CD4-positive, alpha-beta T cell treated with Interferon alpha-2 for 1 hour (primary cell): ENCODE measurements around the gene HOXC6.
A peak's percentile ranks its signal among the peaks of the same experiment; 100 is the strongest.

Experiments used
- DNase-seq, 2 donors: peaks; one replicate each; pipeline ENCODE4 v3.0.0-alpha.2; 2020 to 2022

Gene HOXC6

GRCh38 chr12:54028314-54029201, at the start of gene HOXC6:
HOXC6 (plus strand) TSS chr12:54028440; CDS start chr12:54028522, 82 bp downstream.
- DNase-seq, result no peak

- DNase-seq, result no peak
Measured at GRCh38 chr12:53978477-53979356, 49.5 kb upstream of the HOXC6 start.

- DNase-seq, result no peak
Measured at GRCh38 chr12:53980104-53980801, 48.0 kb upstream of the HOXC6 start.

- no peak for DNase-seq
Measured at GRCh38 chr12:53980802-53981496, 47.3 kb upstream of the HOXC6 start.

GRCh38 chr12:53981634-53982565, 46.3 kb upstream of the HOXC6 start:
- DNase-seq, result no peak

- DNase-seq, result no peak
Measured at GRCh38 chr12:53982648-53983567, 45.3 kb upstream of the HOXC6 start.

- no peak for DNase-seq
Measured at GRCh38 chr12:53983568-53983949, 44.7 kb upstream of the HOXC6 start.

GRCh38 chr12:53983950-53984572, 44.2 kb upstream of the HOXC6 start:
- no peak for DNase-seq

- DNase-seq, result peak; percentile 77
Measured at GRCh38 chr12:53984901-53985691, 43.1 kb upstream of the HOXC6 start, which contains the start of gene HOXC10. HOXC10 (plus strand) TSS chr12:53985146; CDS start chr12:53985260, 114 bp downstream.

GRCh38 chr12:53985692-53985993, 42.6 kb upstream of the HOXC6 start:
- no peak for DNase-seq

GRCh38 chr12:53985994-53986685, 42.1 kb upstream of the HOXC6 start:
- no peak for DNase-seq

GRCh38 chr12:53986686-53987483, 41.4 kb upstream of the HOXC6 start:
- no peak for DNase-seq

GRCh38 chr12:53987787-53988230, 40.4 kb upstream of the HOXC6 start:
- DNase-seq, result no peak

GRCh38 chr12:53988541-53989226, 39.6 kb upstream of the HOXC6 start:
- no peak for DNase-seq

- DNase-seq, result peak; percentile 23 to 45
Measured at GRCh38 chr12:53989227-53990113, 38.8 kb upstream of the HOXC6 start.
